ENCODE data around the gene PPP1R14B. TPM values are rescaled to one million over a fixed set of nuclear protein-coding genes. Genes with fewer than 3 reads are reported as not detected.

The PPP1R14B gene
- total and polyA plus RNA-seq, 2 of the 13 experiments (the other 11 are each of a cell fraction or from before 2014, with no cell fraction given): 110 to 148 TPM

GRCh38 chr11:64269540-64270220 lies 22.9 kb upstream of the PPP1R14B start (continued):
- TF ChIP-seq, protein P1, sequence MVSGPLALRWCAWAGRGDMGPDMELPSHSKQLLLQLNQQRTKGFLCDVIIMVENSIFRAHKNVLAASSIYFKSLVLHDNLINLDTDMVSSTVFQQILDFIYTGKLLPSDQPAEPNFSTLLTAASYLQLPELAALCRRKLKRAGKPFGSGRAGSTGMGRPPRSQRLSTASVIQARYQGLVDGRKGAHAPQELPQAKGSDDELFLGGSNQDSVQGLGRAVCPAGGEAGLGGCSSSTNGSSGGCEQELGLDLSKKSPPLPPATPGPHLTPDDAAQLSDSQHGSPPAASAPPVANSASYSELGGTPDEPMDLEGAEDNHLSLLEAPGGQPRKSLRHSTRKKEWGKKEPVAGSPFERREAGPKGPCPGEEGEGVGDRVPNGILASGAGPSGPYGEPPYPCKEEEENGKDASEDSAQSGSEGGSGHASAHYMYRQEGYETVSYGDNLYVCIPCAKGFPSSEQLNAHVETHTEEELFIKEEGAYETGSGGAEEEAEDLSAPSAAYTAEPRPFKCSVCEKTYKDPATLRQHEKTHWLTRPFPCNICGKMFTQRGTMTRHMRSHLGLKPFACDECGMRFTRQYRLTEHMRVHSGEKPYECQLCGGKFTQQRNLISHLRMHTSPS (CRISPR knock-in tag; IDR thresholded peaks at IDR 0.05; ENCODE audit: low read depth): no peak
- TF ChIP-seq ZFP36 (IDR thresholded peaks at IDR 0.05; ENCODE audit: borderline replicate concordance, low read depth, low read length, partially characterized antibody): no peak
- TF ChIP-seq, protein P2, sequence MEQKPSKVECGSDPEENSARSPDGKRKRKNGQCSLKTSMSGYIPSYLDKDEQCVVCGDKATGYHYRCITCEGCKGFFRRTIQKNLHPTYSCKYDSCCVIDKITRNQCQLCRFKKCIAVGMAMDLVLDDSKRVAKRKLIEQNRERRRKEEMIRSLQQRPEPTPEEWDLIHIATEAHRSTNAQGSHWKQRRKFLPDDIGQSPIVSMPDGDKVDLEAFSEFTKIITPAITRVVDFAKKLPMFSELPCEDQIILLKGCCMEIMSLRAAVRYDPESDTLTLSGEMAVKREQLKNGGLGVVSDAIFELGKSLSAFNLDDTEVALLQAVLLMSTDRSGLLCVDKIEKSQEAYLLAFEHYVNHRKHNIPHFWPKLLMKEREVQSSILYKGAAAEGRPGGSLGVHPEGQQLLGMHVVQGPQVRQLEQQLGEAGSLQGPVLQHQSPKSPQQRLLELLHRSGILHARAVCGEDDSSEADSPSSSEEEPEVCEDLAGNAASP (CRISPR knock-in tag; IDR thresholded peaks at IDR 0.05; ENCODE audit: borderline replicate concordance): peak; percentile 55
- no peak for TF ChIP-seq RBAK (CRISPR knock-in tag; IDR thresholded peaks at IDR 0.05)
- no peak; the same call in 1 of the 2 replicates for TF ChIP-seq BORCS8-MEF2B (CRISPR knock-in tag; IDR thresholded peaks at IDR 0.05)
- TF ChIP-seq ZNF639 (CRISPR knock-in tag; conservative IDR thresholded peaks at IDR 0.05): peak; percentile 92
- peak; percentile 92 for TF ChIP-seq KLF12 (CRISPR knock-in tag; IDR thresholded peaks at IDR 0.05; ENCODE audit: borderline replicate concordance)
- no peak; the same call in none of the 2 replicates for TF ChIP-seq SPEN (CRISPR knock-in tag; IDR thresholded peaks at IDR 0.05; ENCODE audit: low read depth)
- TF ChIP-seq CREM (IDR thresholded peaks at IDR 0.05): peak; percentile 98
- TF ChIP-seq CREM (CRISPR knock-in tag; IDR thresholded peaks at IDR 0.05): no peak
- no peak for TF ChIP-seq CREBL2 (CRISPR knock-in tag; IDR thresholded peaks at IDR 0.05; ENCODE audit: borderline replicate concordance)
- no peak; the same call in 1 of the 2 replicates for TF ChIP-seq ZNF746 (CRISPR knock-in tag; IDR thresholded peaks at IDR 0.05)
- TF ChIP-seq NFYC (CRISPR knock-in tag; IDR thresholded peaks at IDR 0.05): peak; percentile 76
- no peak for TF ChIP-seq ZNF263 (CRISPR knock-in tag; IDR thresholded peaks at IDR 0.05)
- TF ChIP-seq GZF1 (CRISPR knock-in tag; IDR thresholded peaks at IDR 0.05): 0 out of 2 replicates have a peak, but pooled peaks have one; percentile 65
- TF ChIP-seq TBL1XR1 (IDR thresholded peaks at IDR 0.05; ENCODE audit: borderline replicate concordance, low read length, partially characterized antibody): peak; percentile 45
- TF ChIP-seq ELF4 (CRISPR knock-in tag; IDR thresholded peaks at IDR 0.05; ENCODE audit: borderline replicate concordance): peak; percentile 99
- TF ChIP-seq ASH2L (IDR thresholded peaks at IDR 0.05; ENCODE audit: insufficient read length, low read depth, low read length): peak; percentile 63
- TF ChIP-seq CAMTA2 (CRISPR knock-in tag; IDR thresholded peaks at IDR 0.05; ENCODE audit: borderline replicate concordance): no peak
- TF ChIP-seq ONECUT2 (CRISPR knock-in tag; IDR thresholded peaks at IDR 0.05): no peak
- TF ChIP-seq ZFP1 (CRISPR knock-in tag; IDR thresholded peaks at IDR 0.05): peak; percentile 66; the same call in 1 of the 2 replicates
- no peak for TF ChIP-seq PRDM4 (CRISPR knock-in tag; IDR thresholded peaks at IDR 0.05; ENCODE audit: borderline replicate concordance)
- no peak for TF ChIP-seq ZNF816 (CRISPR knock-in tag; IDR thresholded peaks at IDR 0.05; ENCODE audit: borderline replicate concordance)
- TF ChIP-seq NFE2 (CRISPR knock-in tag; IDR thresholded peaks at IDR 0.05): no peak

Data from HepG2 (cell line).